ENCODE results near the gene TRIM54. TPM values are rescaled to one million over a fixed set of nuclear protein-coding genes. Genes with fewer than 3 reads are reported as not detected.

Gene TRIM54
- under 1 TPM in 1 of 2 experiments, not detected in 1; 0.13 TPM for total RNA-seq

DNA sequence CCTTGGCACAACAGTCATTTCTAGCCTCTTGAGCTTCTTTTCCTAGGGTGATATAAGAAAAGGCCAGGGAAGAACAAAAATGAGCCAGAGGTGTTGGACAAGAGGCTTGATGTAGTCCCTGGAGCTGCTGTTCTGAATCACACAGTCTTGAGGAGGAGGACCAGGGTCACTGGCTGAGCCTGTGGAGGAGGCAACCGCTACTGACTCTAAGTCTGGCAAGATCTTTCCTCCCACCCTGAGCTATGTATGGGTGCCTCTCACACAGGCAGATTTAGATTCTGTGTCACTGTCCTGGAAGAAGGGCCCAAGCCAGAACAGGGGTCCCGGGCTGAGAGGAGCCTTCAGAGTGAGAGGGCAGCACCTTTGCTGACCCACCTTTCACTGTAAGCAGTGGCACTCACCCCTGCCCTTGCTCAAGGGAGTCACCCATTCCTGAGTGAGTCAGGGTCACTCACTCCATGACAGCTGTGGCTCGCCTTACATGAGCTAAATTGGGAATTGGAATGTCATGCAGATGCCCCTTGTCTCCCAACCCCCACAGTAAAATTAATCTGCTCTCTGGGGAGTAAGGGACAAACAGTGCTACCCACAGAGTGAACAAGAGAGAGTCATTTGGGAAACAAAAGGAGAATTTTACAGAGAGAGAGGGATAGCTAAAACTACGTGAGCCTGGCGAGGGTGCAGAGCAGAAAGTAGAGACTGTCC, at the start of gene TRIM54:
Gene TRIM54 (plus strand): TSS at position 575 of the 705 bp plus-strand sequence. CDS start 303 bp downstream, outside the sequence.
- POLR2A ChIA-PET, result interaction anchor here (0.8 to 1.7 kb wide), 3 partner anchors 18 to 65 kb away, joined by 4 to 5 read pairs (median 4); partner anchors contain the start of gene CAD
- no peaks in the 10 kb centered on the region for H3K9me3 Mint-ChIP-seq

DNA sequence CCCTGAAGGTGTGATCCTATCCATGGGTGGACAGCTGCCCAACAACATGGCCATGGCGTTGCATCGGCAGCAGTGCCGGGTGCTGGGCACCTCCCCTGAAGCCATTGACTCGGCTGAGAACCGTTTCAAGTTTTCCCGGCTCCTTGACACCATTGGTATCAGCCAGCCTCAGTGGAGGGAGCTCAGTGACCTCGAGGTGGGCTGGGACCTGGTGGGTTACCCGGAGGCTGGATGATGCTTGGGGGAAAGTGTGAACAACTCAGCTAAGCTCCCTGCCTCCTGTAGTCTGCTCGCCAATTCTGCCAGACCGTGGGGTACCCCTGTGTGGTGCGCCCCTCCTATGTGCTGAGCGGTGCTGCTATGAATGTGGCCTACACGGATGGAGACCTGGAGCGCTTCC, 48.9 kb upstream of the TRIM54 start:
- Mint-ChIP-seq H3K27ac (no peak overlapping the region), H3K27me3 (no peaks in the 10 kb centered on the region), H3K4me1 (no peaks in the 10 kb centered on the region), H3K36me3 (ENCODE audit: low read depth) (peaks cover 74% of the 10 kb centered on the region), H3K4me3 (no peak overlapping the region), H3K9me3 (no peaks in the 10 kb centered on the region)
- CTCF ChIA-PET, result interaction anchor here (0.5 to 1.5 kb wide), 2 partner anchors 32 to 64 kb away, joined by 3 read pairs; no protein-coding TSS in a partner anchor
- no peak for DNase-seq
- POLR2A ChIA-PET, result interaction anchor here (1.4 to 1.8 kb wide), 2 partner anchors 8 to 15 kb away, joined by 4 to 5 read pairs; no protein-coding TSS in a partner anchor

More for the DNA sequence above, at the start of gene TRIM54:
- Mint-ChIP-seq H3K27ac (no peak within 1 kb of the TSS), H3K4me3 (no peak within 1 kb of the TSS), H3K27me3 (peaks cover 54% of the 10 kb centered on the region), H3K4me1 (peaks cover 13% of the 10 kb centered on the region), H3K36me3 (ENCODE audit: low read depth) (no peaks in the 10 kb centered on the region)
- no peak for DNase-seq
- CTCF ChIA-PET, result interaction anchor here (0.7 to 5.9 kb wide), 11 partner anchors 9 to 320 kb away, joined by 3 to 75 read pairs (median 6); partner anchors contain the start of genes ABHD1, MPV17, PREB and SLC30A3

DNA sequence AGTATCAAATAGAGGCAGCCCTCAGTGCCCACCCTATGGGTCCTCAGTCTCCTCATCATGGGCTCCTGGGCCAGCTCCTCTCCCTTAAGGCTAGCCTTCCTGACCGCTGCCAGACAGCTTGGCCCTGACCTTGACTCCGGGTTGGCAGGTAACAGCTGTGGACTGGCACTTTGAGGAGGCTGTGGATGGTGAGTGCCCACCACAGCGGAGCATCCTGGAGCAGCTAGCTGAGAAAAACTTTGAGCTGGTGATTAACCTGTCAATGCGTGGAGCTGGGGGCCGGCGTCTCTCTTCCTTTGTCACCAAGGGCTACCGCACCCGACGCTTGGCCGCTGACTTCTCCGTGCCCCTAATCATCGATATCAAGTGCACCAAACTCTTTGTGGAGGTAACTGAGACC, 46.1 kb upstream of the TRIM54 start:
- POLR2A ChIA-PET, result interaction anchor here (2.0 kb wide), 1 partner anchor 12 kb away, joined by 5 read pairs; no protein-coding TSS in a partner anchor
- Mint-ChIP-seq H3K27ac (no peak overlapping the region), H3K9me3 (no peaks in the 10 kb centered on the region), H3K4me1 (no peaks in the 10 kb centered on the region), H3K36me3 (ENCODE audit: low read depth) (peaks cover 84% of the 10 kb centered on the region), H3K27me3 (no peaks in the 10 kb centered on the region), H3K4me3 (no peak overlapping the region)
- CTCF ChIA-PET, result interaction anchor here (1.3 kb wide), 1 partner anchor 44 kb away, joined by 5 read pairs; no protein-coding TSS in a partner anchor
- no peak for DNase-seq

- CTCF ChIA-PET, result no interaction called here
- Mint-ChIP-seq H3K4me1 (no peaks in the 10 kb centered on the region), H3K27ac (no peak overlapping the region), H3K4me3 (no peak overlapping the region), H3K27me3 (no peaks in the 10 kb centered on the region), H3K9me3 (no peaks in the 10 kb centered on the region), H3K36me3 (ENCODE audit: low read depth) (peaks cover 81% of the 10 kb centered on the region)
- POLR2A ChIA-PET, result interaction anchor here (2.0 kb wide), 1 partner anchor 12 kb away, joined by 5 read pairs; no protein-coding TSS in a partner anchor
- no peak for DNase-seq
Observed at GRCh38 chr2:27236626-27237025, 45.6 kb upstream of the TRIM54 start.

- H3K9me3 Mint-ChIP-seq, result no peaks in the 10 kb centered on the region
Observed at GRCh38 chr2:27237341-27237945, 44.8 kb upstream of the TRIM54 start.

DNA sequence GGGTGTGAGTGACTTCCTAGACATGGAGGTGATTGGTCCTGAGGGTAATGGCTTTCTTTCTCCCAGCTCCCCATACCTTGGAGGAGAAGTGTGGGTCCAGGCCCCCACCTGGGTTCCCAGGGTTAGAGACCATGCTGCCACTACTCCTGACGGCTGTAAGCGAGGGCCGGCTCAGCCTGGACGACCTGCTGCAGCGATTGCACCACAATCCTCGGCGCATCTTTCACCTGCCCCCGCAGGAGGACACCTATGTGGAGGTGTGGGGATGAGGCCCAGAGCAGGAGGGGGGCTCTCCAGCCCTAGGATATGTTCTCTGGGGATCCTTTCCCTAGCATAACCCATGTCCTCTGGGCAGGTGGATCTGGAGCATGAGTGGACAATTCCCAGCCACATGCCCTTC, 43.3 kb upstream of the TRIM54 start:
- peaks cover 75% of the 10 kb centered on the region for H3K36me3 Mint-ChIP-seq (ENCODE audit: low read depth)
- POLR2A ChIA-PET, result interaction anchor here (0.7 kb wide), 1 partner anchor 26 kb away, joined by 3 read pairs; no protein-coding TSS in a partner anchor
- H3K4me1 Mint-ChIP-seq, result peaks cover 4% of the 10 kb centered on the region
- DNase-seq, result no peak
- no peaks in the 10 kb centered on the region for H3K27me3 Mint-ChIP-seq
- no peak overlapping the region for H3K4me3 Mint-ChIP-seq
- CTCF ChIA-PET, result no interaction called here
- no peak overlapping the region for H3K27ac Mint-ChIP-seq
- H3K9me3 Mint-ChIP-seq, result no peaks in the 10 kb centered on the region

More at GRCh38 chr2:27237341-27237945, 44.8 kb upstream of the TRIM54 start:
- H3K4me3 Mint-ChIP-seq, result no peak overlapping the region
- H3K27ac Mint-ChIP-seq, result no peak overlapping the region
- peaks cover 4% of the 10 kb centered on the region for H3K4me1 Mint-ChIP-seq
- no peak for DNase-seq
- no peaks in the 10 kb centered on the region for H3K27me3 Mint-ChIP-seq
- H3K36me3 Mint-ChIP-seq (ENCODE audit: low read depth), result peaks cover 78% of the 10 kb centered on the region
- ChIA-PET POLR2A (no interaction called here), CTCF (no interaction called here)

- H3K36me3 Mint-ChIP-seq (ENCODE audit: low read depth), result peaks cover 67% of the 10 kb centered on the region
- no peak for DNase-seq
- ChIA-PET CTCF (interaction anchor here (1.2 kb wide), 1 partner anchor 43 kb away, joined by 3 read pairs; no protein-coding TSS in a partner anchor), POLR2A (interaction anchor here (0.8 kb wide), 1 partner anchor 31 kb away, joined by 3 read pairs; no protein-coding TSS in a partner anchor)
- peaks cover 4% of the 10 kb centered on the region for H3K4me1 Mint-ChIP-seq
- H3K9me3 Mint-ChIP-seq, result no peaks in the 10 kb centered on the region
- H3K27me3 Mint-ChIP-seq, result no peaks in the 10 kb centered on the region
- no peak overlapping the region for H3K4me3 Mint-ChIP-seq
- H3K27ac Mint-ChIP-seq, result no peak overlapping the region
Observed at GRCh38 chr2:27240406-27240805, 41.8 kb upstream of the TRIM54 start.

- H3K4me1 Mint-ChIP-seq, result peaks cover 4% of the 10 kb centered on the region
- no peaks in the 10 kb centered on the region for H3K9me3 Mint-ChIP-seq
- no peaks in the 10 kb centered on the region for H3K27me3 Mint-ChIP-seq
- H3K36me3 Mint-ChIP-seq (ENCODE audit: low read depth), result peaks cover 57% of the 10 kb centered on the region
- no peak for DNase-seq
- H3K4me3 Mint-ChIP-seq, result no peak overlapping the region
- POLR2A ChIA-PET, result interaction anchor here (0.7 to 1.2 kb wide), 2 partner anchors 9 to 114 kb away, joined by 3 to 5 read pairs; partner anchors contain the start of gene GTF3C2
- CTCF ChIA-PET, result interaction anchor here (1.1 to 1.2 kb wide), 2 partner anchors 10 to 38 kb away, joined by 3 to 4 read pairs; no protein-coding TSS in a partner anchor
- no peak overlapping the region for H3K27ac Mint-ChIP-seq
Observed at GRCh38 chr2:27241761-27242613, 40.2 kb upstream of the TRIM54 start.

DNA sequence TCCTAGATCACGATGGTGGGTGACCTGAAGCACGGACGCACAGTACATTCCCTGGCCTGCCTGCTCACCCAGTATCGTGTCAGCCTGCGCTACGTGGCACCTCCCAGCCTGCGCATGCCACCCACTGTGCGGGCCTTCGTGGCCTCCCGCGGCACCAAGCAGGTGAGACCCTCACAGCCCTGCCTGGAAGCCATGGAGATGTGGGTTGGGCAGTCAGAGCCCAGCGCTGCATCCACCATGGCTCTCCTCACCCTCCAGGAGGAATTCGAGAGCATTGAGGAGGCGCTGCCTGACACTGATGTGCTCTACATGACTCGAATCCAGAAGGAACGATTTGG, 39.6 kb upstream of the TRIM54 start:
- Mint-ChIP-seq H3K4me1 (peaks cover 4% of the 10 kb centered on the region), H3K36me3 (ENCODE audit: low read depth) (peaks cover 51% of the 10 kb centered on the region), H3K27ac (no peak overlapping the region), H3K27me3 (no peaks in the 10 kb centered on the region), H3K4me3 (no peak overlapping the region), H3K9me3 (no peaks in the 10 kb centered on the region)
- CTCF ChIA-PET, result no interaction called here
- POLR2A ChIA-PET, result interaction anchor here (0.7 kb wide), 1 partner anchor 114 kb away, joined by 3 read pairs; the partner anchor contains the start of gene GTF3C2
- no peak for DNase-seq

- H3K36me3 Mint-ChIP-seq (ENCODE audit: low read depth), result peaks cover 41% of the 10 kb centered on the region
- POLR2A ChIA-PET, result no interaction called here
- CTCF ChIA-PET, result no interaction called here
- peaks cover 2% of the 10 kb centered on the region for H3K27me3 Mint-ChIP-seq
- no peak overlapping the region for H3K27ac Mint-ChIP-seq
- no peak for DNase-seq
- H3K9me3 Mint-ChIP-seq, result no peaks in the 10 kb centered on the region
- peaks cover 4% of the 10 kb centered on the region for H3K4me1 Mint-ChIP-seq
- H3K4me3 Mint-ChIP-seq, result no peak overlapping the region
Observed at GRCh38 chr2:27243391-27244130, 38.7 kb upstream of the TRIM54 start.

DNA sequence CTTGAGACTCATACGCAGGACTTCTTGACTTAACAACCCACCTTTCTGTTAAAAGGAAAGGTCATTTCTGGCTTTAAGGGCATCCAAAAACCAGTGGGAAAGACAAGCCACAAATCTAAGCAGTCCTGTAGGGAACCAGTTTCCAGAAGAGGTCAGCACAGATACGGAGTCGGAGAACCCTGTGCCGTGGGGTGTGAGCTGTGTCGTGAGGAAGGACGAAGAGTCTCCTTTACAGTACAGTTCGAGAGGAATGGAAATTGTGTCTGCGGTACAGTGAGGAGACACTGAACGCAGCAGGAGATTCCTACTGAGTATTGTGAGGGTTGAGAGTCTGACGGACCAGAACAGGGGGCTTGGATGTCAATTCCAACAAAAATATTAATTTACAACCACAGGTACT, 37.1 kb upstream of the TRIM54 start:
- Mint-ChIP-seq H3K4me1 (peaks cover 4% of the 10 kb centered on the region), H3K36me3 (ENCODE audit: low read depth) (peaks cover 33% of the 10 kb centered on the region), H3K27ac (no peak overlapping the region), H3K4me3 (no peak overlapping the region), H3K27me3 (peaks cover 4% of the 10 kb centered on the region), H3K9me3 (no peaks in the 10 kb centered on the region)
- DNase-seq, result no peak
- CTCF ChIA-PET, result interaction anchor here (0.6 kb wide), 1 partner anchor 48 kb away, joined by 4 read pairs; no protein-coding TSS in a partner anchor
- POLR2A ChIA-PET, result no interaction called here

GRCh38 chr2:27245626-27246025, 36.6 kb upstream of the TRIM54 start:
- Mint-ChIP-seq H3K27ac (no peak overlapping the region), H3K4me1 (peaks cover 4% of the 10 kb centered on the region), H3K4me3 (no peak overlapping the region), H3K36me3 (ENCODE audit: low read depth) (peaks cover 28% of the 10 kb centered on the region), H3K9me3 (no peaks in the 10 kb centered on the region), H3K27me3 (peaks cover 4% of the 10 kb centered on the region)
- POLR2A ChIA-PET, result no interaction called here
- CTCF ChIA-PET, result no interaction called here
- DNase-seq, result no peak
